Activated B cell treated with CpG ODN at 0.5 μM for 24 hours (primary cell): Measurements from ENCODE around the gene TPGS2. TPM values are rescaled to one million over a fixed set of nuclear protein-coding genes. Genes with fewer than 3 reads are reported as not detected.
"Not testable (repeated sequence)": the region's sequence is repeated elsewhere in the genome, so short reads cannot be mapped to it uniquely, and the experiment has no call there.

Source experiments
- ATAC-seq: fragments of 200-7000 bp; cut with Tn5 transposase; one replicate; pipeline ENCODE4 v1.10.0; 2021; ENCODE audit warnings: low read depth, mild to moderate bottlenecking, moderate library complexity
- CTCF ChIA-PET: fragments of 350-600 bp; sonication (Branson Sonifier 250); formaldehyde crosslinking; loops from one replicate; lab custom pipeline; 2021; ENCODE audit warnings: antibody characterized with exemption; lab: Charles Lee
- POLR2A ChIA-PET: fragments of 350-600 bp; sonication (Branson Sonifier 250); formaldehyde crosslinking; loops from one replicate; lab custom pipeline; 2021; ENCODE audit warnings: antibody characterized with exemption; lab: Charles Lee
- DNase-seq: peaks from one replicate; pipeline ENCODE4 v3.0.0; 2022
- H3K27ac Mint-ChIP-seq: one replicate; pipeline ENCODE4 v1.8.0; 2020; ENCODE audit warnings: mixed read lengths
- H3K27me3 Mint-ChIP-seq: one replicate; pipeline ENCODE4 v1.8.0; 2021; ENCODE audit warnings: mixed read lengths
- H3K36me3 Mint-ChIP-seq: one replicate; pipeline ENCODE4 v1.8.0; 2021; ENCODE audit warnings: low read depth, mixed read lengths
- H3K4me1 Mint-ChIP-seq: one replicate; pipeline ENCODE4 v1.8.0; 2021; ENCODE audit warnings: mixed read lengths
- H3K4me3 Mint-ChIP-seq: one replicate; pipeline ENCODE4 v1.8.0; 2020; ENCODE audit warnings: mild to moderate bottlenecking, mixed read lengths
- H3K9me3 Mint-ChIP-seq: one replicate; pipeline ENCODE4 v1.8.0; 2020; ENCODE audit warnings: mixed read lengths
- intact Hi-C: fragments of 100-400 bp; cut with micrococcal nuclease; formaldehyde crosslinking; loops from one replicate; pipeline ENCODE4 v1.15.1; 2024
- total RNA-seq: library from RNA; stranded (reverse); gene quantifications from 2 replicates; pipeline ENCODE4 v1.2.3, GENCODE V29; 2022
- TF ChIP-seq, protein P1 (sequence below): fragments of 200-600 bp; IDR thresholded peaks from one replicate; pipeline ENCODE4 v1.8.0; 2022; ENCODE audit warnings: antibody characterized with exemption, mild to moderate bottlenecking

Gene TPGS2
- total RNA-seq, 1 donor from 2014 or later, result 45.1 TPM

DNA sequence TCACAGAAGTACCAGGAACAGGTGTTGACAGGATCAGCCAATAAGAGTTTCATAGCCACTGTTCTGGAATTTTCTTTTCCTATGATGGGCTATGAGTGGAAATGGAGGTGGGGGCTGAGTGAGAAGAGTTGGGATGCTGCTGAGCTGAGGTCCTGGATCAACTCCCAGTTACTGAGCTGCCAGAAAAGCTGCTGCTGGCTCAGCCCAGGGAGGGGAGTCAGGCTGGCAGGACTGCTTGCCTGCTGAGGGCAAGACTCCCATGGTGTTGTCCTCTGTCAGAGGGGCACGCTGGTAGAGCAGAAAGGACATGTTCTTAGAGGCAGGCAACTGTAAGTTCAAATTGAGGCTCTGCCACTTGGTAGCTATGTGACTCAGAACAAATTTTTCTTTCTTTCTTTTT, 11.8 kb downstream of the TPGS2 start:
- ChIA-PET POLR2A (no interaction called here), CTCF (no interaction called here)
- ATAC-seq (no peak), DNase-seq (no peak)
- TF ChIP-seq, protein P1, sequence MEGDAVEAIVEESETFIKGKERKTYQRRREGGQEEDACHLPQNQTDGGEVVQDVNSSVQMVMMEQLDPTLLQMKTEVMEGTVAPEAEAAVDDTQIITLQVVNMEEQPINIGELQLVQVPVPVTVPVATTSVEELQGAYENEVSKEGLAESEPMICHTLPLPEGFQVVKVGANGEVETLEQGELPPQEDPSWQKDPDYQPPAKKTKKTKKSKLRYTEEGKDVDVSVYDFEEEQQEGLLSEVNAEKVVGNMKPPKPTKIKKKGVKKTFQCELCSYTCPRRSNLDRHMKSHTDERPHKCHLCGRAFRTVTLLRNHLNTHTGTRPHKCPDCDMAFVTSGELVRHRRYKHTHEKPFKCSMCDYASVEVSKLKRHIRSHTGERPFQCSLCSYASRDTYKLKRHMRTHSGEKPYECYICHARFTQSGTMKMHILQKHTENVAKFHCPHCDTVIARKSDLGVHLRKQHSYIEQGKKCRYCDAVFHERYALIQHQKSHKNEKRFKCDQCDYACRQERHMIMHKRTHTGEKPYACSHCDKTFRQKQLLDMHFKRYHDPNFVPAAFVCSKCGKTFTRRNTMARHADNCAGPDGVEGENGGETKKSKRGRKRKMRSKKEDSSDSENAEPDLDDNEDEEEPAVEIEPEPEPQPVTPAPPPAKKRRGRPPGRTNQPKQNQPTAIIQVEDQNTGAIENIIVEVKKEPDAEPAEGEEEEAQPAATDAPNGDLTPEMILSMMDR, result no peak
- Mint-ChIP-seq H3K9me3 (no peaks in the 10 kb centered on the region), H3K27ac (no peak overlapping the region), H3K36me3 (peaks cover 62% of the 10 kb centered on the region), H3K27me3 (no peaks in the 10 kb centered on the region), H3K4me1 (no peaks in the 10 kb centered on the region), H3K4me3 (no peak overlapping the region)
- intact Hi-C loops, result no loop called here

DNA sequence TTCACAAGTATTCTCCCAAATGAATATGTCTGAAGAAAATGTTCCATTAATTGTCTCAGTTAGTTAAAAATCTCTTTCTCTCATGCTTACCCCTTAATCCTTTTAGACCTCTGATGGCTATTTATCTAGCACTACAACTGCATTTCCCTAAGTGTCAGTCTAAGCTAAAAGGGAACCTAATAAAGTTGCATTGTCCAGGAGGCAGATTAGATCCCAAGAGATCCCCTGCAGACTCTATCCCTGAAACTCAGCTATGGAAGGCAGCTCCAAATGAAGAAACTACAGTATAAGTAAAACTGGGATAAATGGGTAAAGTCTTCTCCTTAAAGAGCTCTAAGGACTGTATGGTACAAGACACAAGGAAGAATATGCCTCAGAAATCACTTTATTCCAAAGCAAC, 12.7 kb downstream of the TPGS2 start:
- H3K9me3 Mint-ChIP-seq, CTCF ChIA-PET, H3K27ac Mint-ChIP-seq, H3K4me3 Mint-ChIP-seq, POLR2A ChIA-PET, H3K4me1 Mint-ChIP-seq, DNase-seq, H3K27me3 Mint-ChIP-seq, intact Hi-C loops, ATAC-seq: not testable (repeated sequence)
- peaks cover 58% of the 10 kb centered on the region for H3K36me3 Mint-ChIP-seq

DNA sequence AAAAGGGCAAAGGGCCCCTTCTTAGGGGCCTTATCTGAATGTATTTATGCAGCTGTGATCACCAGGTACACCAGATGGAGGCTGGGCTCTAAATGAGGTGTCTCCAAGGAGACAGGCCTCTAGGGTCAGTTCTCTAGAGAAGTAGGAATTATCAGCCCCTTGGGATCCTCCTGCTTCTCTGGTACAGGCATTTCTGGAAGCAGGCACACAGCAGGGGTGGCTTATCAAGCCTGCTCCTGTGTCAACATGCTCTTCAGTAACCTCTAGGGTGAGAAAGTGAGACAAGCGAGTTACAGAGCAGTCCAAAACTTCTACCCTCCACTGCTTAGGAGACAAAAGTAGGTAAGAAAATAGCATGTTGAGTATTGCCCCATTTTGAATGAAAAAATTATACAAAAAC, 13.8 kb downstream of the TPGS2 start:
- no peak overlapping the region for H3K27ac Mint-ChIP-seq
- H3K36me3 Mint-ChIP-seq, result peaks cover 58% of the 10 kb centered on the region
- no peak overlapping the region for H3K4me3 Mint-ChIP-seq
- no peaks in the 10 kb centered on the region for H3K9me3 Mint-ChIP-seq
- POLR2A ChIA-PET, result no interaction called here
- no peak for ATAC-seq
- H3K4me1 Mint-ChIP-seq, result no peaks in the 10 kb centered on the region
- intact Hi-C loops, result no loop called here
- CTCF ChIA-PET, result no interaction called here
- TF ChIP-seq, protein P1, result no peak
- H3K27me3 Mint-ChIP-seq, result no peaks in the 10 kb centered on the region
- DNase-seq, result no peak

DNA sequence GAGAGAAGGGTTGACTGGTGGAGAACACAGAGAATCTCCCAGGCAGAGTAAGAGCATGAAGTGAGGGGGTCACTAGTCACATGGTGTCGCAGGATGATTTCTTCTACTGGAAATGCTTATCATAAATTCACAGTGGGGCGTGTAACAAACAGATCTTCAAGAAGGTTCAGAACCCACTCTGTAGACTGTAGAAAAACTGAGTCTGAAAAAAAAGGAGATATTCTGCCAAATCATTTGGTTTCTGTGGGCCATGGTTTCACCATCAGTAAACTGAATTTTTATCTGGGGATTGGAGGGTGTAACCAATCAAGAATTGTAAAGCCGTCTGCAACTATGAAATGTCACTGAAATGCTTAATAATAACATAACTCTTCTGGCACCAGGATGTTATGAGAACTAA, 15.0 kb downstream of the TPGS2 start:
- TF ChIP-seq, protein P1, result no peak
- POLR2A ChIA-PET, result no interaction called here
- Mint-ChIP-seq H3K27me3 (no peaks in the 10 kb centered on the region), H3K4me3 (no peak overlapping the region), H3K36me3 (peaks cover 55% of the 10 kb centered on the region), H3K4me1 (peaks cover 2% of the 10 kb centered on the region), H3K27ac (no peak overlapping the region), H3K9me3 (no peaks in the 10 kb centered on the region)
- intact Hi-C loops, result no loop called here
- DNase-seq (no peak), ATAC-seq (no peak)
- CTCF ChIA-PET, result interaction anchor here (4.0 kb wide), 1 partner anchor 126 kb away, joined by 18 read pairs; no protein-coding TSS in a partner anchor

DNA sequence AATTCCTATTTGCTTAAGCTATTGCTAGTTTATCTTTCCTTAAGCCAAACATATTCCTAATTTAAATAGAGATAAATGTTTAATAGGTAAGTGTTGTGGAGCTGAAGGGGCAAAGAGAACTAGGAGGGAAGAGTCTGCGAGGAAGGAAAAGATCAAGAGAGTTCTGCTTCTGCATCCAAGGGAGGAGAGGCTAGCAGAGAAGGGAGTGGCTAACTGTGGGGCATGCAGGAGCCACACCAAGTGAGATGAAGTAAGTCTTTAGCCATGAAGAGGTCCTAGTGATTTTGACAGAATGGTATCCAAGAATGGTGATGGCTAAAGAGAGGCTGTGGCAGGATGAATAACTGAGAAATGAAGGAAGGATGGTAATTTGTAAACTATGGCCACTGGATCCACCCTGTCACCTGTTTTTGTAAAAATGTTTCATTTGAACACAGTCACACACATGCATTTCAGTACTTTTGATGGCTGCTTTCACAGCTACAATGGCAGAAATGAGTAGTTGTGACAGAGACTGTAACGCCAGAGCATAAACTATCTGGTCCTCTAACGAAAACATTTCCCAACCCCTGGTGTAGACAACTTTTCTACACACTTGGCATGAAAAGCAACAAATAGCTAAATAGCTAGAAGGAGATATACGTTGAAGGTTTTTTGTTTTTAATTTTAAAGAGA, 15.6 kb downstream of the TPGS2 start:
- H3K27me3 Mint-ChIP-seq, result no peaks in the 10 kb centered on the region
- TF ChIP-seq, protein P1, result no peak
- POLR2A ChIA-PET, result no interaction called here
- H3K4me3 Mint-ChIP-seq, result no peak overlapping the region
- intact Hi-C loops, result no loop called here
- H3K4me1 Mint-ChIP-seq, result peaks cover 2% of the 10 kb centered on the region
- H3K36me3 Mint-ChIP-seq, result peaks cover 50% of the 10 kb centered on the region
- no peaks in the 10 kb centered on the region for H3K9me3 Mint-ChIP-seq
- H3K27ac Mint-ChIP-seq, result no peak overlapping the region
- no peak for DNase-seq
- no peak for ATAC-seq
- CTCF ChIA-PET, result interaction anchor here (4.0 kb wide), 1 partner anchor 126 kb away, joined by 18 read pairs; no protein-coding TSS in a partner anchor
